B cell (primary cell): Measurements from ENCODE around the gene AXL. TPM values are rescaled to one million over a fixed set of nuclear protein-coding genes. Genes with fewer than 3 reads are reported as not detected.

ENCODE experiments used
- ATAC-seq: fragments of 200-7000 bp; cut with Tn5 transposase; one replicate; pipeline ENCODE4 v1.10.0; 2021; ENCODE audit warnings: low read depth, mild to moderate bottlenecking, moderate number of reproducible peaks, moderate library complexity
- CTCF ChIA-PET: fragments of 350-600 bp; sonication (Branson Sonifier 250); formaldehyde crosslinking; loops from one replicate; lab custom pipeline; 2021; ENCODE audit warnings: antibody characterized with exemption, inconsistent platforms; lab: Charles Lee
- POLR2A ChIA-PET: fragments of 350-600 bp; sonication (Branson Sonifier 250); formaldehyde crosslinking; loops from one replicate; lab custom pipeline; 2021; ENCODE audit warnings: antibody characterized with exemption; lab: Charles Lee
- DNase-seq: peaks from one replicate; pipeline ENCODE4 v3.0.0; 2013
- H2AFZ ChIP-seq: 2 replicates; pipeline ENCODE4 v1.6.1; 2012; ENCODE audit warnings: mild to moderate bottlenecking, low read depth, low read length; ENCODE audit not compliant: insufficient read depth, poor library complexity, severe bottlenecking
- H3K27ac ChIP-seq, 2 donors: 1 replicate in 1 of 2; 2 replicates in 1 of 2; pipeline ENCODE4 v1.5.1; 2012 to 2013; ENCODE audit warnings: low read length in 2 of 2, mild to moderate bottlenecking in 2 of 2, moderate library complexity in 1 of 2
- H3K27me3 ChIP-seq, 4 experiments: fragments of 200-600 bp in 1 of 4; sonication (generic) in 1 of 4; replicated peaks in 1 of 4; 1 replicate in 2 of 4; 2 replicates in 2 of 4; pipeline versions ENCODE4 v1.6.1 to v1.7.0; 2013 to 2016; ENCODE audit warnings: low read length in 3 of 4, mild to moderate bottlenecking in 2 of 4, mixed read lengths in 1 of 4, moderate library complexity in 1 of 4; ENCODE audit not compliant: insufficient read depth in 4 of 4, control insufficient read depth in 3 of 4; ENCODE audit errors: control extremely low read depth in 1 of 4
- H3K36me3 ChIP-seq, 2 experiments: replicated peaks in 1 of 2; 1 replicate in 1 of 2; 2 replicates in 1 of 2; pipeline versions ENCODE4 v1.6.1 to v1.7.1; 2013; ENCODE audit warnings: low read length in 1 of 2; ENCODE audit not compliant: insufficient read depth in 2 of 2, control insufficient read depth in 1 of 2; ENCODE audit errors: control extremely low read depth in 1 of 2, extremely low read depth in 1 of 2
- H3K4me1 ChIP-seq, 2 donors: fragments of 200-600 bp in 1 of 2; sonication (generic) in 1 of 2; 1 replicate in 1 of 2; 2 replicates in 1 of 2; pipeline versions ENCODE4 v1.5.1 to v1.6.1; 2013 to 2017; ENCODE audit warnings: low read length in 2 of 2; ENCODE audit not compliant: control insufficient read depth in 2 of 2, insufficient read depth in 2 of 2
- H3K4me2 ChIP-seq: replicated peaks from 2 replicates; pipeline ENCODE3; 2012; ENCODE audit warnings: mild to moderate bottlenecking, low read depth, low read length; ENCODE audit not compliant: poor library complexity, severe bottlenecking
- H3K4me3 ChIP-seq, 5 experiments: fragments of 200-600 bp in 1 of 5; sonication (generic) in 1 of 5; 1 replicate in 3 of 5; 2 replicates in 2 of 5; pipeline versions ENCODE4 v1.5.1 to v1.7.0; 2011 to 2016; ENCODE audit warnings: low read length in 4 of 5, mild to moderate bottlenecking in 4 of 5, low read depth in 2 of 5, control low read depth in 1 of 5, moderate library complexity in 1 of 5; ENCODE audit not compliant: insufficient read depth in 1 of 5; ENCODE audit errors: control extremely low read depth in 1 of 5, extremely low read depth in 1 of 5
- H3K79me2 ChIP-seq: fragments of 200-600 bp; sonication (generic); one replicate; pipeline ENCODE4 v1.6.0; 2016; ENCODE audit warnings: low read length; ENCODE audit not compliant: control insufficient read depth, insufficient read depth
- H3K9ac ChIP-seq: fragments of 200-600 bp; sonication (generic); 2 replicates; pipeline ENCODE4 v1.6.1; 2017; ENCODE audit warnings: mild to moderate bottlenecking, low read length, moderate library complexity
- H3K9me3 ChIP-seq, 3 donors: one replicate each; pipeline versions ENCODE4 v1.6.1 to v1.7.1; 2013; ENCODE audit warnings: low read length in 2 of 3; ENCODE audit not compliant: control insufficient read depth in 2 of 3, insufficient read depth in 1 of 3; ENCODE audit errors: control extremely low read depth in 1 of 3
- H4K20me1 ChIP-seq: 2 replicates; pipeline ENCODE4 v1.6.0; 2012; ENCODE audit warnings: mild to moderate bottlenecking, low read length; ENCODE audit not compliant: insufficient read depth, control insufficient read depth, poor library complexity, severe bottlenecking
- H3K27ac Mint-ChIP-seq: one replicate; pipeline ENCODE4 v1.8.0; 2021; ENCODE audit warnings: mixed read lengths
- H3K27me3 Mint-ChIP-seq: one replicate; pipeline ENCODE4 v1.8.0; 2021; ENCODE audit warnings: mixed read lengths
- H3K4me1 Mint-ChIP-seq: one replicate; pipeline ENCODE4 v1.8.0; 2021; ENCODE audit warnings: mixed read lengths
- H3K4me3 Mint-ChIP-seq: one replicate; pipeline ENCODE4 v1.8.0; 2021; ENCODE audit warnings: mixed read lengths
- H3K9me3 Mint-ChIP-seq: one replicate; pipeline ENCODE4 v1.8.0; 2022; ENCODE audit warnings: mixed read lengths; ENCODE audit not compliant: insufficient read depth
- CTCF ChIP-seq: fragments of 200-600 bp; IDR thresholded peaks from one replicate; pipeline ENCODE4 v1.8.0; 2022; ENCODE audit warnings: antibody characterized with exemption, mild to moderate bottlenecking
- EZH2 ChIP-seq: IDR thresholded peaks from 2 replicates; pipeline ENCODE4 v1.6.1; 2012; ENCODE audit warnings: borderline replicate concordance, low read depth, mild to moderate bottlenecking, moderate library complexity, low read length; ENCODE audit not compliant: insufficient read depth, poor library complexity, severe bottlenecking
- WGBS: methylation state at CpG from one replicate; pipeline ENCODE4 v1.1.5; 2013; ENCODE audit warnings: missing lambda C conversion rate; ENCODE audit not compliant: insufficient coverage; 5-methylcytosine and 5-hydroxymethylcytosine counted together
- intact Hi-C: fragments of 100-400 bp; cut with micrococcal nuclease; formaldehyde crosslinking; loops from one replicate; pipeline ENCODE4 v1.10.0; 2022
- polyA plus RNA-seq: library from polyadenylated mRNA; depleted of rRNA; stranded (reverse); fragments of >200 nt; gene quantifications from 2 replicates; pipeline ENCODE4 v1.2.3, GENCODE V29; 2012
- total RNA-seq, 2 donors: library from RNA; stranded (reverse); fragments of 120-200 nt in 1 of 2; gene quantifications; 1 replicate in 1 of 2; 2 replicates in 1 of 2; pipeline versions ENCODE4 v1.2.3 to v1.2.4, GENCODE V29; 2013 to 2022

Gene AXL
- total and polyA plus RNA-seq, 2 donors (not counting 1 experiment from before 2014, with no cell fraction given) = not detected

- TF ChIP-seq EZH2 = no peak
- TF ChIP-seq CTCF = no peak
- H3K27me3 ChIP-seq = no peaks in the 10 kb centered on the region
- no peaks in the 10 kb centered on the region for H3K9me3 ChIP-seq
- no peak overlapping the region for H2AFZ ChIP-seq
- peaks cover 34 to 40% of the 10 kb centered on the region in 2 donors for H3K4me1 ChIP-seq
- no peak overlapping the region for H3K4me2 ChIP-seq
- intact Hi-C loops = loop anchor here (10.0 kb wide), 1 partner anchor 891 kb away; no protein-coding TSS in a partner anchor
- Mint-ChIP-seq H3K27me3 (no peaks in the 10 kb centered on the region), H3K4me3 (no peak overlapping the region), H3K27ac (peak overlapping the region; percentile 32), H3K9me3 (no peaks in the 10 kb centered on the region), H3K4me1 (peaks cover 44% of the 10 kb centered on the region)
- POLR2A ChIA-PET = no interaction called here
- 93% methylated on average over 4 of the region's 6 CpGs for WGBS
- H3K27ac ChIP-seq = peak overlapping the region in 1 of 2 donors; percentile 100
- CTCF ChIA-PET = interaction anchor here (1.5 kb wide), 1 partner anchor 10 kb away, joined by 4 read pairs; no protein-coding TSS in a partner anchor
- DNase-seq (no peak), ATAC-seq (no peak)
- no peak overlapping the region for H3K4me3 ChIP-seq
- peaks cover 9% of the 10 kb centered on the region for H4K20me1 ChIP-seq
- H3K36me3 ChIP-seq = peaks cover 2 to 93% of the 10 kb centered on the region in 2 experiments
- peaks cover 43% of the 10 kb centered on the region for H3K79me2 ChIP-seq
- H3K9ac ChIP-seq = no peak overlapping the region
Measured at GRCh38 chr19:41295499-41295898, 76.5 kb downstream of the AXL start.

- ATAC-seq = no peak
- CTCF ChIA-PET = interaction anchor here (1.0 to 3.3 kb wide), 4 partner anchors 10 to 68 kb away, joined by 3 to 41 read pairs (median 12); partner anchors contain the start of gene HNRNPUL1
Measured at GRCh38 chr19:41296433-41296871, 77.4 kb downstream of the AXL start.

More at GRCh38 chr19:41296433-41296871, 77.4 kb downstream of the AXL start:
- Mint-ChIP-seq H3K27ac (peak overlapping the region; percentile 98), H3K4me1 (peaks cover 54% of the 10 kb centered on the region), H3K4me3 (no peak overlapping the region), H3K27me3 (no peaks in the 10 kb centered on the region), H3K9me3 (no peaks in the 10 kb centered on the region)
- Histone ChIP-seq H3K27me3 (no peaks in the 10 kb centered on the region), H3K9ac (peak overlapping the region; percentile 75), H3K9me3 (no peaks in the 10 kb centered on the region), H3K27ac (peak overlapping the region; percentile 83 to 100), H3K4me1 (peaks cover 39 to 45% of the 10 kb centered on the region in 2 donors), H3K4me2 (no peak overlapping the region), H3K4me3 (no peak overlapping the region), H2AFZ (no peak overlapping the region), H4K20me1 (peaks cover 3% of the 10 kb centered on the region), H3K79me2 (peaks cover 38% of the 10 kb centered on the region), H3K36me3 (peaks cover 2 to 96% of the 10 kb centered on the region in 2 experiments)
- TF ChIP-seq EZH2 (no peak), CTCF (no peak)
- 64% methylated on average over 2 of the region's 2 CpGs for WGBS
- no peak for DNase-seq
- intact Hi-C loops = loop anchor here (10.0 kb wide), 1 partner anchor 892 kb away; no protein-coding TSS in a partner anchor
- POLR2A ChIA-PET = interaction anchor here (2.0 kb wide), 1 partner anchor 33 kb away, joined by 15 read pairs; the partner anchor contains the start of gene HNRNPUL1
